GDM1 (cell line): ENCODE results near the gene RBM20.

Source experiments
- DNase-seq: peaks from one replicate; lab custom pipeline; 2025; lab: John Stamatoyannopoulos, UW

The RBM20 gene

GRCh38 chr10:110788620-110789385, 144.7 kb downstream of the RBM20 start:
- no peak for DNase-seq

- DNase-seq, result no peak
Observed at GRCh38 chr10:110789604-110790433, 145.7 kb downstream of the RBM20 start.

- DNase-seq, result no peak
Observed at GRCh38 chr10:110790913-110791506, 146.9 kb downstream of the RBM20 start.

- DNase-seq, result no peak
Observed at GRCh38 chr10:110791541-110792073, 147.5 kb downstream of the RBM20 start.

GRCh38 chr10:110792476-110793125, 148.5 kb downstream of the RBM20 start:
- no peak for DNase-seq

- no peak for DNase-seq
Observed at GRCh38 chr10:110793128-110793812, 149.1 kb downstream of the RBM20 start.

GRCh38 chr10:110793886-110794285, 149.8 kb downstream of the RBM20 start:
- DNase-seq, result no peak

GRCh38 chr10:110794808-110795207, 150.7 kb downstream of the RBM20 start:
- no peak for DNase-seq

- no peak for DNase-seq
Observed at GRCh38 chr10:110797416-110797815, 153.3 kb downstream of the RBM20 start.

GRCh38 chr10:110798340-110798739, 154.2 kb downstream of the RBM20 start:
- DNase-seq, result no peak

GRCh38 chr10:110802090-110802489, 158.0 kb downstream of the RBM20 start:
- no peak for DNase-seq

GRCh38 chr10:110802551-110803238, 158.6 kb downstream of the RBM20 start:
- DNase-seq, result peak; percentile 7

GRCh38 chr10:110803239-110803749, 159.2 kb downstream of the RBM20 start:
- no peak for DNase-seq

- DNase-seq, result no peak
Observed at GRCh38 chr10:110803830-110804338, 159.7 kb downstream of the RBM20 start.

GRCh38 chr10:110804376-110804775, 160.2 kb downstream of the RBM20 start:
- no peak for DNase-seq

- DNase-seq, result no peak
Observed at GRCh38 chr10:110805292-110805691, 161.2 kb downstream of the RBM20 start.

- DNase-seq, result no peak
Observed at GRCh38 chr10:110806335-110806734, 162.2 kb downstream of the RBM20 start.

- DNase-seq, result no peak
Observed at GRCh38 chr10:110808123-110808522, 164.0 kb downstream of the RBM20 start.

GRCh38 chr10:110808615-110809014, 164.5 kb downstream of the RBM20 start:
- DNase-seq, result no peak

- no peak for DNase-seq
Observed at GRCh38 chr10:110810625-110811024, 166.5 kb downstream of the RBM20 start.
